Activated T-cell treated with anti-CD3 and anti-CD28 coated beads, Interleukin-2, amount 50 U/mL, for 24 hours (primary cell): ENCODE data around the gene OR2A1.
"Not testable (repeated sequence)": the region's sequence is repeated elsewhere in the genome, so short reads cannot be mapped to it uniquely, and the experiment has no call there.

Experiments
- DNase-seq: peaks from one replicate; pipeline ENCODE4 v3.0.0-alpha.2; 2020
- H3K27ac Mint-ChIP-seq: 2 replicates; pipeline ENCODE4 v1.8.0; 2020; ENCODE audit warnings: mild to moderate bottlenecking, mixed read lengths
- H3K27me3 Mint-ChIP-seq: 2 replicates; pipeline ENCODE4 v1.8.0; 2020; ENCODE audit warnings: mixed read lengths
- H3K36me3 Mint-ChIP-seq: 2 replicates; pipeline ENCODE4 v1.8.0; 2020; ENCODE audit warnings: low read depth, mixed read lengths
- H3K4me1 Mint-ChIP-seq: 2 replicates; pipeline ENCODE4 v1.8.0; 2020; ENCODE audit warnings: low read depth, mixed read lengths
- H3K4me3 Mint-ChIP-seq: 2 replicates; pipeline ENCODE4 v1.8.0; 2020; ENCODE audit warnings: mild to moderate bottlenecking, moderate library complexity, mixed read lengths
- H3K9me3 Mint-ChIP-seq: 2 replicates; pipeline ENCODE4 v1.8.0; 2020; ENCODE audit warnings: mixed read lengths

OR2A1 gene

DNA sequence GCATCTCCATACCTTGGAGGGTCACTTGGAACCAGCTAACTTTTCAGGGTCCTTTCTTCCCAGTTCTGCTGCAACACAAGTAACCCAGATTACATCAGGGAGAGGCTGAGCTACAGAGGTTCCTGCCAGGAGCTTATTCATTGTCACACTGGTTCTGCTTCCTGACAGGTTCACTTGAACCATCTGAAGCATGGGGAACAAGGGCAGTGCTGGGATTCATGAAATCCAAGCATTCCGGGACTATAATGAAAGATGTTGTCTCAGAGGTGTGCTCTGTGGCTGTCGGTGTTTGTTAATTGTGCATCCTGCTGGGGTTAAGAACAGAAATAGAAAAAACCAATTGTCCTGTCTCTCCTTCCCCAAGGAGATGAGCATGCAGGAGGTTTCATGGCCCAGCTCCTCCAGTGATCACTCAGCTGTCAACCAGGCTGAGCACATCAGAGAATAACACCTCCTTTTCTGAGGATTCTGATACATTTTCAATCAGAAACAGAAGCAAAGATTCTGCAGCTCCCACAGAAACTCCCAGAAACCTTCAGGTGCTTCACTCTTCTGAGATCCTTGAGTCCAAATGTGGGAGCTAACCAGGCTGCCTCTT is at the start of gene OR2A1:
Gene OR2A1 (plus strand): TSS at position 548 of the 598 bp plus-strand sequence. CDS start 5,706 bp downstream, outside the sequence.
- H3K27me3 Mint-ChIP-seq, H3K36me3 Mint-ChIP-seq, DNase-seq, H3K4me3 Mint-ChIP-seq, H3K9me3 Mint-ChIP-seq, H3K4me1 Mint-ChIP-seq, H3K27ac Mint-ChIP-seq: not testable (repeated sequence)

DNA sequence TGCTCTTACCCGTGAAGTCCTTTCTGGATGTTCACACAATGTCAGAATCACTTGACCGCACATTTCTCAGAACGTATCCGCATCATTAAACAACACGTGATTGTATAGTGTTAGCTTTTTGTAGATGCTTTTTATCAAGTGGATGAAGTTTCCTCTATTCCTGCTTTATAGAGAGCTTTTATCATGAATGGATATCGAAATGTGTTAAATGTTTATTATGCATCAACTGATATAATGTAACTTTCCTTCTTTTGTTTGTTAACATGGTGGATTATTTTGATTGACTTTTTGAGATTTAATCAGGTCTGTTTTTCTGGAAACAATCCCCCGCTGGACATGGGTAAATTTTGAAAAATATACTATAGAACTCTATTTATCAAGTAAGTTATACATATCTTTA is 47.5 kb upstream of the OR2A1 start, which contains the start of gene OR2A7:
Gene OR2A7 (minus strand): TSS at position 101 of the 400 bp plus-strand sequence. CDS start 5,164 bp downstream, outside the sequence.
- not testable (repeated sequence) for H3K27me3 Mint-ChIP-seq, H3K9me3 Mint-ChIP-seq, H3K27ac Mint-ChIP-seq, H3K36me3 Mint-ChIP-seq, H3K4me1 Mint-ChIP-seq, DNase-seq, H3K4me3 Mint-ChIP-seq

DNA sequence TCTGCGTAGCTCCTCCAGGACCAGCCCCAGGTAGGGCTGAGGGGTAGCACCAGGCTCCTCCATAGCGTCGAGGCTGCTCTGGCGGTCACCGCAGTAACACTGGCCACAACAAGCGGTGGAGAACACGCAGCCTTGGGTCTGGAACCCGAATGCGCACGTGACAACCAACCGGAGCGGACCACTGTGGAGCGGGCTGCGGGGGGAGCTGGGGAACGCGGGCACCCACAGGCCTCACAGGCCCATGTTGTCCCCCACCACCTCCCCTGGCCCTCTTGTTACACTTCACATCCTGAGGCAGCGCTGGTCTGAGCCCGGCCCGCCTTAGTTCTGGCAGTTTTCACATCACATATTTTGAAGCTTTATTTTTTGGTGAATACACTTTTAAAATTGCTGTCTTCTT is 43.0 kb upstream of the OR2A1 start, which contains the start of gene CTAGE8:
Gene CTAGE8 (minus strand): TSS at position 101 of the 400 bp plus-strand sequence. CDS start 38 bp downstream, at position 63.
- not testable (repeated sequence) for H3K4me3 Mint-ChIP-seq, H3K27me3 Mint-ChIP-seq, H3K4me1 Mint-ChIP-seq, H3K9me3 Mint-ChIP-seq, H3K27ac Mint-ChIP-seq, H3K36me3 Mint-ChIP-seq, DNase-seq

GRCh38 chr7:144275281-144275680 is 36.9 kb upstream of the OR2A1 start:
- not testable (repeated sequence) for H3K36me3 Mint-ChIP-seq, H3K27ac Mint-ChIP-seq, DNase-seq, H3K9me3 Mint-ChIP-seq, H3K27me3 Mint-ChIP-seq, H3K4me3 Mint-ChIP-seq, H3K4me1 Mint-ChIP-seq

DNA sequence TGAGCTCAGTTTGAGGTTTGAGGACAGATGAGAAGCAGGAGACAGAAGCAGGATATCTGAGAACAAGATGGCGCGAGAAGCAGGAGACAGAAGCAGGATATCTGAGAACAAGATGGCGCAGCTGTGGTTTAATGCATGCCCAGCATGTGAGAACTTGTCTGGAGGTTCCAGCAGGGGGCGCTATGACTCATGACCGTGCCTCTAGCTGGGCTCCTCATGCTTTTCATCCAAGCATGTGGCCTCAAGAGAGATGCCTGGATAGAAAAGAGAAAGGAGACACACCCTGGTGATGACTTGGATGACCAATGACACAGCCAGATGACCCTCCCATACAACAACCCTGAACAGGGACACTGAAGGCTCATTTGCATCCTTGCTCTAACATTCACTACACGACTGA is 32.2 kb upstream of the OR2A1 start:
- not testable (repeated sequence) for H3K27me3 Mint-ChIP-seq, H3K27ac Mint-ChIP-seq, H3K36me3 Mint-ChIP-seq, H3K9me3 Mint-ChIP-seq, H3K4me3 Mint-ChIP-seq, H3K4me1 Mint-ChIP-seq, DNase-seq

DNA sequence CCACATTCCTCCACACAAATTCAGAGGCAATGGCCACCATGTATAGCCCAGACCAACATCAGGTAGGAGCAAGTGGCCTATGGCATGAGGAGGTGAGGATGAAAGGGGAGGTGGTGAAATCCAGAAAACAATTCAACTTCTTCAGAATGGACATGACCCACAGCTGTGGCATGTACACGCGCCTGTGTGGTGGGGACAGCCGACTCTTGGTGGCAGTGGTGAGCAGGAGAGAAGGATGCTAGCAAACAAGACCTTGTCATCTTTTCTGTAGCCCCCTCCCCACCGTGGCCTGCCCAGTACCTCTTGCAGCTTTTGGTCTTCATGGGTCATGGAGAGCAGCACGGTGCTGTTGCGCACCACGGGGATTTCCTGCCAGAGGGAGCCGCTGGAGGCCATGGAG is 30.2 kb upstream of the OR2A1 start:
- not testable (repeated sequence) for H3K27me3 Mint-ChIP-seq, H3K4me1 Mint-ChIP-seq, DNase-seq, H3K9me3 Mint-ChIP-seq, H3K4me3 Mint-ChIP-seq, H3K27ac Mint-ChIP-seq, H3K36me3 Mint-ChIP-seq

DNA sequence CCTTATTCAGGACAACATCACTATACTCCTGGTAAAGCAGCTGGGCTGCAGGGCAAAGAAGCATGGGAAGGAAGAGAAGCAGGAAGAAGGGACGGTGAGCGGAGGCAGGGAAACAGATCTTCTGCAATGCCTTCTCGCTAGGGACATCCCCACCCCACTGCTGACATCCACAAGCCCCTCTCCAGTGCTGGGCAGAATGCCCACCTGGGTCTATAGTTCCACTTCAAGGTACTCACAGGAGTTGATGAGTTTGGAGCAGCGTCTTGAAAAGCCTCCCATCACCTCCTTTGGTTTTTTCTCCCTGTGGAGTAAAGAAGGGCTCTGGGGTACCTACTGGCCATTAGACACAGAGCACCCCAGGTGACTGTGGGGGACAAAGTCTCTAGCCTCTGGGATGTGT is 29.7 kb upstream of the OR2A1 start:
- not testable (repeated sequence) for H3K27ac Mint-ChIP-seq, H3K27me3 Mint-ChIP-seq, DNase-seq, H3K4me3 Mint-ChIP-seq, H3K36me3 Mint-ChIP-seq, H3K9me3 Mint-ChIP-seq, H3K4me1 Mint-ChIP-seq

GRCh38 chr7:144283716-144284115 is 28.5 kb upstream of the OR2A1 start:
- H3K27ac Mint-ChIP-seq, DNase-seq: not testable (repeated sequence)

DNA sequence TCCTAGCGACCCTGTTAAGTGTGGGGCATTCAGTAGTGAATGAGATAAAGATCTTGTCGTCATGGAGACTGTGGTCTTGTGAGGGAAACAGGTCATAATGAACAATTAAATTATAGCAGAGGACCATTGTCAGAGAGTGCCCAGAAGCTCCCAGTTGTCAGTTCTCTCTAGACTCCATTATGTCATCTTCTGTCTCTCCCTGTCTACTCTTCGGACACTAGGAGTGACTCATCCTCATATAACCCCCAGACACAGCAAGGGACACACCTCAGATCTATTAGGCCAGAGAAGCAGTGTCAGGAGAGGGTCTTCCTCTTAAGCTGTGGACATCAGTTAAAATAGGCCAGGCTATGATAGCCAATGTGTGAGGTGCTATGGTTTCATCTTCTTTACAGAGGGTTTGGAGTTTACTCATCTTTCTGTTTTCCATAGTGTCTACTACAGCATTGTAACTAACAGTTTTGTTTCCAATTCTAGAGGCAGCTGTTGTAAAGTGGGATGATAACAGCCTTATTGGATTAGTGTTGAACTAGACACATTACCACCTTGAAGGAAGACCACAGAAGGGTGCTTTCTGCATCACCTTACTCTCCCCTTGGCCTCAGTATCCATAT is 24.9 kb upstream of the OR2A1 start:
- not testable (repeated sequence) for H3K4me3 Mint-ChIP-seq, H3K36me3 Mint-ChIP-seq, DNase-seq, H3K9me3 Mint-ChIP-seq, H3K27ac Mint-ChIP-seq, H3K27me3 Mint-ChIP-seq, H3K4me1 Mint-ChIP-seq

More at GRCh38 chr7:144283716-144284115, 28.5 kb upstream of the OR2A1 start:
- not testable (repeated sequence) for H3K4me3 Mint-ChIP-seq, H3K36me3 Mint-ChIP-seq, H3K4me1 Mint-ChIP-seq, H3K27me3 Mint-ChIP-seq, H3K9me3 Mint-ChIP-seq

DNA sequence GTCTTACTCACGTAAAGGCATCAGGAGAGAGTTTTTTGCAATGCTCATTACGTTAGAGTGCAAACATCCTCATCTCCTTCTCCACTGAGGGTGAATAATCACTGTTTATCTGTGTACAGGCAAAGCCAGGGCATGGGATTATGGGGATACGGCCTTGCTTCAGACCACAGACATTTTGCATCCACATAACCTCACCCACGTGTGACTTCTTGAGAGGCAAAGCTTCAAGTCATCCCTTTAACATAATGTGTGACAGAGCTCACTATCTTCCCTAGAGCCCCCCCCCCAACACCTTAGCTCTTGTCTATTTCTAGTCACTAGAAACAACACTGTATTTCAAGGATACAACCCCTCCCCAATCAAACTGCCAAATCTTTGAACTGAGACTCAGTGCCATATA is 20.6 kb upstream of the OR2A1 start:
- not testable (repeated sequence) for H3K9me3 Mint-ChIP-seq, H3K27me3 Mint-ChIP-seq, H3K36me3 Mint-ChIP-seq, H3K4me1 Mint-ChIP-seq, H3K4me3 Mint-ChIP-seq, H3K27ac Mint-ChIP-seq, DNase-seq

DNA sequence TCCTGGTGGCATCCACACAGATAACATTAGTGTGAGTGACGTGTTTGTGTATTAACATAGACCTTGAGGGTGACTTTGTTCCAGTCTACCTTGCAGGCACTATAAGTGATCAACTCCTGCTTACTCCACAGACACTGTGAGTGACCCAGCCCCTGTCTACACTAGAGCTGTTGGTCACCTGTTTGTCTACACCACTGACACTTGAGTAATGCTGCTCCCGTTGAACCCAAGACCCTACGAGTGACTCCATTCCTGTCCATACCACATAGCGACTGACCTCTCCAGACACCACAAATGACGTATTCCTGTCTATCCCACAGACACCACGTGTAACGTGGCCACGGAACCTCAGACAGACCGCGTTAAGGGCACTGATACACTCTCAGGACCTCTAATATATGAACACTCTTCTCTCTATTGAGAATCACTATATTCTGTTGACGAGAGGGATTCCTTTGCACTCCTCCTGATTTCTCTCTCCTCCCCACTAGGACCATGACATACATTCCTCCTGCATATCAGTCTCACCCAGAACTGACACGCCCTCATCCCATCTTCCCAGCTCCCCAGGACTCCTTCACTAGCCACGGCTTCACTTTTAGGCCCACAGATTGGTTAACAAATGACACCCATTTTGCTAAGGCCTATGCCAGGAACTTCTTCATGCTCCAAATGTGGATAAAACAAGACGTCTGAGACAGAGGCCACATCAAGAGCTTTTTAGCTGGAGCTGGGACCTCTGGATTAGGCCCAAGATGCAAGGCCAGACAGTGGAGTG is 19.6 kb upstream of the OR2A1 start:
- not testable (repeated sequence) for H3K4me3 Mint-ChIP-seq, H3K36me3 Mint-ChIP-seq, DNase-seq, H3K4me1 Mint-ChIP-seq, H3K27me3 Mint-ChIP-seq, H3K9me3 Mint-ChIP-seq, H3K27ac Mint-ChIP-seq

DNA sequence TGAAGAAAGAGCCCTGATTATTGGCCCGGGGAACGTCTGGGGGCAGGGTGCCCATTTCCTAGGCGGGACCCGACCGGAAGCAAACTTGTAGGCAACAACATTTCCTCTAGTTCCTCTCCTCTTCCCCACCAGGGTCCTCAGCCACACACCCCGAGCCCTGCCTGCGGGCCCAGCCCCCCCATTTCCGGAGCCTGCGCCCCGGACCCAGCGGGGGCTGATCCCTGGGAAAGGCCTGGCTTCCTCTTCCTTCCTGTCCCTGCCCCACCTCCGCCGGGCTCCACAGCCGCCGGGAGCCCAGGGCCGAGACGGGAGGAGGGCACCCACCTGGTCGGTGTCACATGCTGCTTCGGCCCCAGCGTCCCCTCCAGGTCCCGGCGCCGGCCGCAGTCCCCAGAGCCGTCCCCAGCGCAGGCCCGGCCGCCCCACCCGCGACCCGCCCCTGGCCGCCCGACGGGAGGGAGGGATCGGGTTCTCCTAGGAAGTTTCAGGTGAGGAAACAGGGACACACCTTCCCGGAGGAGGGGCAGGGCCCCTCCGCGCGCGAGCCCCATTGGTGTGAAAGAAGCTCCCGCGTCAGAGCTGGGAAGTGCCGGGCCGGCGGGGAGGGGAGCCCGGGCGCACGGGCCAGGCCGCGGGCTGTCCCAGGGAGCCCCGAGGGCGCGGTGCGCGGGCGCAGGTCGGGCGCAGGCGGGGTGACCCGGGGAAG is 18.3 kb upstream of the OR2A1 start:
- not testable (repeated sequence) for H3K9me3 Mint-ChIP-seq, H3K4me3 Mint-ChIP-seq, H3K27ac Mint-ChIP-seq, H3K36me3 Mint-ChIP-seq, DNase-seq, H3K4me1 Mint-ChIP-seq, H3K27me3 Mint-ChIP-seq

- H3K27me3 Mint-ChIP-seq, result not testable (repeated sequence)
These were observed 9.5 kb upstream of the OR2A1 start for GRCh38 chr7:144302578-144303303.

GRCh38 chr7:144303607-144304006 is 8.6 kb upstream of the OR2A1 start:
- not testable (repeated sequence) for H3K4me1 Mint-ChIP-seq, DNase-seq, H3K36me3 Mint-ChIP-seq, H3K4me3 Mint-ChIP-seq, H3K27me3 Mint-ChIP-seq, H3K9me3 Mint-ChIP-seq, H3K27ac Mint-ChIP-seq

More at GRCh38 chr7:144302578-144303303, 9.5 kb upstream of the OR2A1 start:
- H3K4me1 Mint-ChIP-seq, H3K27ac Mint-ChIP-seq, H3K9me3 Mint-ChIP-seq, DNase-seq, H3K36me3 Mint-ChIP-seq, H3K4me3 Mint-ChIP-seq: not testable (repeated sequence)
